Transverse colon (tissue), 4 donors: ENCODE results near the gene LINGO1. TPM values are rescaled to one million over a fixed set of nuclear protein-coding genes. Genes with fewer than 3 reads are reported as not detected.

Experiments
- DNase-seq: peaks from one replicate; pipeline ENCODE4 v3.0.0-alpha.2; 2019
- H3K27ac ChIP-seq, 4 donors: fragments of 200-600 bp; sonication (generic); 2 replicates each; pipeline ENCODE4 v1.5.1; 2016 to 2018; ENCODE audit warnings: inconsistent platforms in 4 of 4
- H3K27me3 ChIP-seq: fragments of 200-600 bp; sonication (generic); 2 replicates; pipeline ENCODE4 v1.5.1; 2017; ENCODE audit warnings: inconsistent platforms
- H3K36me3 ChIP-seq, 4 donors: fragments of 200-600 bp; sonication (generic); 2 replicates each; pipeline ENCODE4 v1.5.1; 2017 to 2019; ENCODE audit warnings: inconsistent platforms in 4 of 4
- H3K4me1 ChIP-seq, 4 donors: fragments of 200-600 bp; sonication (generic); 2 replicates each; pipeline ENCODE4 v1.5.1; 2017 to 2020; ENCODE audit warnings: inconsistent platforms in 4 of 4
- H3K4me3 ChIP-seq, 4 donors: fragments of 200-600 bp; sonication (generic); 1 replicate in 1 of 4; 2 replicates in 3 of 4; pipeline versions ENCODE4 v1.5.1 to v1.6.1; 2017 to 2019; ENCODE audit warnings: inconsistent platforms in 4 of 4
- H3K9me3 ChIP-seq, 2 donors: fragments of 200-600 bp; sonication (generic); 2 replicates each; pipeline ENCODE4 v1.5.1; 2017 to 2019; ENCODE audit warnings: inconsistent platforms in 2 of 2
- CTCF ChIP-seq, 5 experiments: fragments of 200-600 bp in 3 of 5; fragments of 450-650 bp in 2 of 5; sonication (generic) in 3 of 5; IDR thresholded peaks; 1 replicate in 2 of 5; 2 replicates in 3 of 5; pipeline ENCODE4 v1.5.1; 2016 to 2017; ENCODE audit warnings: antibody characterized with exemption in 5 of 5, inconsistent platforms in 3 of 5, mild to moderate bottlenecking in 2 of 5, moderate library complexity in 1 of 5
- EP300 ChIP-seq: sonication (generic); formaldehyde crosslinking; IDR thresholded peaks from one replicate; pipeline ENCODE4 v1.6.1; 2017; ENCODE audit warnings: antibody characterized with exemption, low read depth
- POLR2A ChIP-seq: fragments of 450-650 bp; IDR thresholded peaks from one replicate; pipeline ENCODE4 v1.6.1; 2016; ENCODE audit warnings: antibody characterized with exemption, mild to moderate bottlenecking, moderate library complexity
- POLR2AphosphoS5 ChIP-seq, 3 donors: sonication (generic); formaldehyde crosslinking; IDR thresholded peaks; one replicate each; pipeline ENCODE4 v1.6.1; 2016; ENCODE audit warnings: antibody characterized with exemption in 3 of 3
- WGBS, 2 donors: methylation state at CpG; one replicate each; pipeline ENCODE4 v1.1.5; 2018; ENCODE audit warnings: low coverage in 1 of 2; 5-methylcytosine and 5-hydroxymethylcytosine counted together
- in situ Hi-C, 4 donors: fragments of 200-750 bp; cut with MboI; loops; one replicate each; pipeline versions ENCODE4 v1.15.0 to v1.15.1; 2017; ENCODE audit warnings: low sequenced_read_pairs in 3 of 4, low pct_ligation_motif_present in 1 of 4, low pct_unique_long_range_greater_than_20kb in 1 of 4
- intact Hi-C: fragments of 100-400 bp; cut with DNase I; formaldehyde crosslinking; loops from one replicate; pipeline ENCODE4 v1.15.1; 2023; ENCODE audit warnings: low total_unique reads
- total RNA-seq, 4 donors: library from RNA; depleted of rRNA; stranded (reverse); fragments of >200 nt; gene quantifications; one replicate each; pipeline ENCODE4 v1.1.0, GENCODE V29; 2016

The LINGO1 gene
- total RNA-seq, 4 donors from 2014 or later: 0.27 to 0.95 TPM; not detected in 2

GRCh38 chr15:77592758-77593157 lies 40.0 kb downstream of the LINGO1 start:
- no peaks in the 10 kb centered on the region for H3K27me3 ChIP-seq
- H3K4me1 ChIP-seq: no peaks in the 10 kb centered on the region
- no peak overlapping the region for H3K4me3 ChIP-seq
- intact Hi-C loops (no loop called here), in situ Hi-C loops (no loop called here)
- WGBS, 2 donors: 55 to 80% methylated on average over 1 to 3 of the region's 3 CpGs
- H3K36me3 ChIP-seq: no peaks in the 10 kb centered on the region
- no peaks in the 10 kb centered on the region for H3K9me3 ChIP-seq
- H3K27ac ChIP-seq: no peak overlapping the region
- no peak for DNase-seq
- TF ChIP-seq POLR2AphosphoS5 (IDR thresholded peaks at IDR 0.05) (no peak), POLR2A (no peak)

- in situ Hi-C loops: no loop called here
- H3K36me3 ChIP-seq: no peaks in the 10 kb centered on the region
- no peaks in the 10 kb centered on the region for H3K4me1 ChIP-seq
- H3K27me3 ChIP-seq: no peaks in the 10 kb centered on the region
- DNase-seq: no peak
- intact Hi-C loops: no loop called here
- TF ChIP-seq POLR2AphosphoS5 (IDR thresholded peaks at IDR 0.05) (no peak), POLR2A (no peak), EP300 (no peak), CTCF (IDR thresholded peaks at IDR 0.05) (no peak)
- H3K4me3 ChIP-seq: no peak overlapping the region
- 85 to 100% methylated on average over 1 to 13 of the region's 13 CpGs for WGBS, 2 donors
- H3K9me3 ChIP-seq: no peaks in the 10 kb centered on the region
- H3K27ac ChIP-seq: no peak overlapping the region
Observed at GRCh38 chr15:77591968-77592613, 40.6 kb downstream of the LINGO1 start.

- in situ Hi-C loops: no loop called here
- intact Hi-C loops: no loop called here
- no peak overlapping the region for H3K27ac ChIP-seq
Observed at GRCh38 chr15:77589839-77590238, 42.9 kb downstream of the LINGO1 start.

GRCh38 chr15:77588126-77588525 lies 44.6 kb downstream of the LINGO1 start:
- no peaks in the 10 kb centered on the region for H3K27me3 ChIP-seq
- intact Hi-C loops: no loop called here
- no peak for TF ChIP-seq CTCF (IDR thresholded peaks at IDR 0.05)
- no peak for TF ChIP-seq EP300
- TF ChIP-seq POLR2AphosphoS5 (IDR thresholded peaks at IDR 0.05): no peak
- no peak for TF ChIP-seq POLR2A
- 90 to 94% methylated on average over 2 to 10 of the region's 12 CpGs for WGBS, 2 donors
- no peak overlapping the region for H3K27ac ChIP-seq
- no peaks in the 10 kb centered on the region for H3K36me3 ChIP-seq
- in situ Hi-C loops: no loop called here
- H3K9me3 ChIP-seq: no peaks in the 10 kb centered on the region
- H3K4me3 ChIP-seq: no peak overlapping the region
- no peak for DNase-seq
- H3K4me1 ChIP-seq: no peaks in the 10 kb centered on the region

More at GRCh38 chr15:77589839-77590238, 42.9 kb downstream of the LINGO1 start:
- Histone ChIP-seq H3K4me3 (no peak overlapping the region), H3K27me3 (no peaks in the 10 kb centered on the region), H3K36me3 (no peaks in the 10 kb centered on the region), H3K4me1 (no peaks in the 10 kb centered on the region), H3K9me3 (no peaks in the 10 kb centered on the region)
- TF ChIP-seq POLR2A (no peak), CTCF (IDR thresholded peaks at IDR 0.05) (no peak), POLR2AphosphoS5 (IDR thresholded peaks at IDR 0.05) (no peak), EP300 (no peak)
- DNase-seq: no peak
- 75% methylated on average over 6 of the region's 6 CpGs; no CpG with 5 or more reads in 1 of the 2 donors for WGBS, 2 donors

GRCh38 chr15:77584691-77585090 lies 48.0 kb downstream of the LINGO1 start:
- TF ChIP-seq EP300 (no peak), POLR2A (no peak), POLR2AphosphoS5 (IDR thresholded peaks at IDR 0.05) (no peak), CTCF (IDR thresholded peaks at IDR 0.05) (no peak)
- no peaks in the 10 kb centered on the region for H3K9me3 ChIP-seq
- H3K4me1 ChIP-seq: peaks cover 0 to 4% (median 0%) of the 10 kb centered on the region in 4 donors
- H3K4me3 ChIP-seq: no peak overlapping the region
- WGBS, 2 donors: 85 to 100% methylated on average over 1 to 11 of the region's 11 CpGs
- H3K36me3 ChIP-seq: no peaks in the 10 kb centered on the region
- no peak for DNase-seq
- no peaks in the 10 kb centered on the region for H3K27me3 ChIP-seq
- intact Hi-C loops: no loop called here
- H3K27ac ChIP-seq: no peak overlapping the region
- in situ Hi-C loops: no loop called here
